ENCODE measurements around the gene FBXO7.

FBXO7 gene

DNA sequence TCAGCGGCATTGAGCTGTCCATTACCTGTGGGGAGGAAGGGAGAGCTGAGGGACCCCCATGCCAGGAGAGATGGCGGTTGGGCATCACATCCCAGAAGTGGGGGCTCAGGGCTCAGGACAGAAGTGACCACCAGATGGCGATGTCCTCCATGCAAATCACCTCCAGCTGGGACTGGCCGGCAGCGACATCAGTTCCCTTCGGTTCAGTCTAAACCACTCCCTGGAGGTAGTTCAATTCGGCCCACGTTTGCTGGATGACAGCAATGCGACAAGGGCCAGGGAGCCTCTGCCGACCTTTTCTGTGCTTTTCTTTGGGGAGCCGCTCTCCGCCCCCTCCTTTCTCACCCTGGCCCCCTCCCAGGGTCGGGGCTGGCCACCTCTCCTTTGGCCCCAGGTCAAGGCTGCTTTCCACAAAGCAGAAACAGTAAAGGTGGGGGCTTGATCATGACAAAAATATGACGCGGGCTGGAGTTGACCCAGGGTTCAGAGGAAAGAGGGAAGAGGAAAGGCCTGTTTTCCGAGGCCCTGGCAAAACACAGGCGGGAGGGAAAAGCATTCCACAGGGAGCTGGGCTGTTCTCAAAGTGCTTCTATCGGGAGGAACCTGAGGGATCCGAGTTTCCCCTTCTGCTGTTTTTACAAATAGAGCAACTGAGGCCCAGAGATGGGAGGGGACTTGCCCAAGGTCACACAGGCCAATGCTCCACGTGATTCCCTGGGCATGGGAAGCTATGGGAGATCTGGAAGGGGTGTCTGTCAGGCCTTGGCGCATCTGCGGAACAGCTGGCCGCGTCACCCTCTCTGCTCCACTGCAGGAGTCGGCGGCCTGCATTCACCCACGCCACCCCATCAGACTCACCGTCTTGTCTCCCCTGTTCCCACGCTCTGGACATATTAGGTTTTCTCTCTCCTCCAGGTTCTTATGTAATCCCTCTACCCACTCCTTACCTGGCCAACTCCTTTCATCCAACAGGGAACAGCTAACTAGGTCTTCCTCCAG lies 54.7 kb downstream of the FBXO7 start:
- Histone ChIP-seq H3K4me2 (ENCODE audit: insufficient read depth, low read length) (no peak overlapping the region), H3K36me3 (ENCODE audit: insufficient read depth, low read length) (no peaks in the 10 kb centered on the region), H4K20me1 (ENCODE audit: insufficient read depth, low read length) (no peaks in the 10 kb centered on the region), H3K9ac (ENCODE audit: low read depth, low read length) (no peak overlapping the region), H3K9me3 (ENCODE audit: insufficient read depth, low read length, severe bottlenecking) (no peaks in the 10 kb centered on the region), H3K79me2 (ENCODE audit: insufficient read depth, low read length) (no peaks in the 10 kb centered on the region), H3K27me3 (ENCODE audit: insufficient read depth, low read length, poor library complexity) (peaks cover 7% of the 10 kb centered on the region), H3K27ac (ENCODE audit: low read length) (no peak overlapping the region), H3K4me1 (ENCODE audit: insufficient read depth, low read length) (no peaks in the 10 kb centered on the region), H2AFZ (ENCODE audit: low read depth, low read length) (no peak overlapping the region), H3K4me3 (ENCODE audit: low read depth in 1 of 2, low read length in 2 of 2) (no peak overlapping the region)
- DNase-seq, result peak; percentile 70
- peak; percentile 85 for ATAC-seq (ENCODE audit: insufficient read depth, low read depth)
- no peak for TF ChIP-seq EZH2 (IDR thresholded peaks at IDR 0.05; ENCODE audit: borderline replicate concordance, low read depth, low read length, severe bottlenecking)
- TF ChIP-seq, protein P1, sequence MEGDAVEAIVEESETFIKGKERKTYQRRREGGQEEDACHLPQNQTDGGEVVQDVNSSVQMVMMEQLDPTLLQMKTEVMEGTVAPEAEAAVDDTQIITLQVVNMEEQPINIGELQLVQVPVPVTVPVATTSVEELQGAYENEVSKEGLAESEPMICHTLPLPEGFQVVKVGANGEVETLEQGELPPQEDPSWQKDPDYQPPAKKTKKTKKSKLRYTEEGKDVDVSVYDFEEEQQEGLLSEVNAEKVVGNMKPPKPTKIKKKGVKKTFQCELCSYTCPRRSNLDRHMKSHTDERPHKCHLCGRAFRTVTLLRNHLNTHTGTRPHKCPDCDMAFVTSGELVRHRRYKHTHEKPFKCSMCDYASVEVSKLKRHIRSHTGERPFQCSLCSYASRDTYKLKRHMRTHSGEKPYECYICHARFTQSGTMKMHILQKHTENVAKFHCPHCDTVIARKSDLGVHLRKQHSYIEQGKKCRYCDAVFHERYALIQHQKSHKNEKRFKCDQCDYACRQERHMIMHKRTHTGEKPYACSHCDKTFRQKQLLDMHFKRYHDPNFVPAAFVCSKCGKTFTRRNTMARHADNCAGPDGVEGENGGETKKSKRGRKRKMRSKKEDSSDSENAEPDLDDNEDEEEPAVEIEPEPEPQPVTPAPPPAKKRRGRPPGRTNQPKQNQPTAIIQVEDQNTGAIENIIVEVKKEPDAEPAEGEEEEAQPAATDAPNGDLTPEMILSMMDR (IDR thresholded peaks at IDR 0.05; ENCODE audit: borderline replicate concordance, extremely low read depth, low read length, poor library complexity, severe bottlenecking), result peak; percentile 89

DNA sequence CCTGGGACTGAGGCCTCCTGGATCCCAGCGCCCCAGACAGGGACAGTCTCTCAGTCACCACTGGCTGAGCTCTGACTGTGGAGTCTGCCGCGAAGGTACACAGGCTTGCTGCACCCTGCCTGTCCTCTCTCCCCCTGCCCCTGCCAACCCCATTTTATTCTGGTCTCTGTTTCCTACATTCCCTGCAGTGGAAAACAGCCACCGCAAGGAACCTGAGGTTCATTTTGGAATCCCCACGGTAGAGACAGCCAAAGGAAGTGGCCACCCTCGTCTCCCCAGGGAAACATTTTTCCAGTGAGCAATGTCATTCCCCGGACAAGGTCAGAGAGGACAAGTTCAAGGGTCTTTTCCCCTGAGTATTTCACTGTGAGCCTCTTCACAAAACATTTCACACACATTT lies 56.6 kb downstream of the FBXO7 start:
- H3K27ac ChIP-seq (ENCODE audit: low read length), result no peak overlapping the region
- H3K27me3 ChIP-seq (ENCODE audit: insufficient read depth, low read length, poor library complexity), result peaks cover 14% of the 10 kb centered on the region
- no peak overlapping the region for H3K9ac ChIP-seq (ENCODE audit: low read depth, low read length)
- no peaks in the 10 kb centered on the region for H3K79me2 ChIP-seq (ENCODE audit: insufficient read depth, low read length)
- no peak for DNase-seq
- no peaks in the 10 kb centered on the region for H4K20me1 ChIP-seq (ENCODE audit: insufficient read depth, low read length)
- H3K36me3 ChIP-seq (ENCODE audit: insufficient read depth, low read length), result no peaks in the 10 kb centered on the region
- no peaks in the 10 kb centered on the region for H3K9me3 ChIP-seq (ENCODE audit: insufficient read depth, low read length, severe bottlenecking)
- H3K4me3 ChIP-seq (ENCODE audit: low read depth in 1 of 2, low read length in 2 of 2), result no peak overlapping the region
- H3K4me1 ChIP-seq (ENCODE audit: insufficient read depth, low read length), result no peaks in the 10 kb centered on the region
- ATAC-seq (ENCODE audit: insufficient read depth, low read depth), result no peak
- H2AFZ ChIP-seq (ENCODE audit: low read depth, low read length), result no peak overlapping the region
- TF ChIP-seq, protein P1 (IDR thresholded peaks at IDR 0.05; ENCODE audit: borderline replicate concordance, extremely low read depth, low read length, poor library complexity, severe bottlenecking), result no peak
- H3K4me2 ChIP-seq (ENCODE audit: insufficient read depth, low read length), result no peak overlapping the region

DNA sequence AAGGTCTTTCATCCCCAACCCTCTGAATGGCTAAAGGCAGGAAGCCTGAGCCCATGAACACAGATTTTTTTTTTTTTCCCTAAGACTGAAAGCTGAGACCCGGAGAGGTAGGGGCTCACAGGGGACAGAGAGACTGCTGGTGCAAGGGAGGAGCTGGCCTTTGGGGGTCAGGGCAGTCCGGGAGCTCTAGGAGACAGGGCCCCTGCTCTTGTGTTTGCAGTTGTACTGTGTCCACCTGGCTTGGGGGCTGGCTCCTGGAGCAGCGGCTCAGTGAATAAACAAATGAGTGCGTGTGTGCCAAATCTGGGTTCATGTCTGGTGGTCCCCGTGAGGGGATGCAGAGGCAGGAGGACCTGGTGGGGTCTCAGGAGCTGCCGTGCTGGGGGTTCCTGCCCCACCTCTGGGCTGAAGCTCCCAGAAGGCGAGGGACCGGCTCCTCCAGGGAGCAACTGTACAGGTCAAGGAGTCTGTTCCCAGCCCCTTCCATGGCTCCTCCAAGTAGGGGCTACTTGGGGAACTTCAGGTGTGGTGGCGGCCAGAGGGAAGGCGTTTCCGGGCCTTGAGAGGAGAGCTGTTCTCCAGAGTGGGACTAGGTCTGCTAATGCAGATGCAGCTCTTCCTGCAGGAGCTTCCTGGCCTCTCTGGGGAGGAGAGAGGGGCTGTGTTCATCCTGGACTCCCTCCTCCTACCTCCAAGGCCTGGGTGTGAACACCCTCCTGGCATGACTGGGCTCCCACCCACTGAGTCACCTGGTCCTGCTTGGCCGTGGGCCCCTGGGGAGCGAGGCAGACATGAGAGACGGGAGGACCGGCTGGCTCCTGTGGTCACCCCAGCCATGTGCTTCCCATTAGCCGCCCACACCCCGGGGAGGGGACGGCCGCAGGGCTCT lies 57.6 kb downstream of the FBXO7 start:
- Histone ChIP-seq H4K20me1 (ENCODE audit: insufficient read depth, low read length) (no peaks in the 10 kb centered on the region), H3K79me2 (ENCODE audit: insufficient read depth, low read length) (no peaks in the 10 kb centered on the region), H3K36me3 (ENCODE audit: insufficient read depth, low read length) (no peaks in the 10 kb centered on the region), H3K9ac (ENCODE audit: low read depth, low read length) (no peak overlapping the region), H3K4me3 (ENCODE audit: low read depth in 1 of 2, low read length in 2 of 2) (no peak overlapping the region), H3K27ac (ENCODE audit: low read length) (no peak overlapping the region), H3K4me1 (ENCODE audit: insufficient read depth, low read length) (no peaks in the 10 kb centered on the region), H3K4me2 (ENCODE audit: insufficient read depth, low read length) (no peak overlapping the region), H3K9me3 (ENCODE audit: insufficient read depth, low read length, severe bottlenecking) (no peaks in the 10 kb centered on the region), H2AFZ (ENCODE audit: low read depth, low read length) (no peak overlapping the region), H3K27me3 (ENCODE audit: insufficient read depth, low read length, poor library complexity) (peaks cover 14% of the 10 kb centered on the region)
- TF ChIP-seq, protein P1 (IDR thresholded peaks at IDR 0.05; ENCODE audit: borderline replicate concordance, extremely low read depth, low read length, poor library complexity, severe bottlenecking), result no peak
- TF ChIP-seq EZH2 (IDR thresholded peaks at IDR 0.05; ENCODE audit: borderline replicate concordance, low read depth, low read length, severe bottlenecking), result no peak
- no peak for ATAC-seq (ENCODE audit: insufficient read depth, low read depth)
- DNase-seq, result no peak
